ENCODE data around the gene ATF6.
"Not testable (repeated sequence)": the region's sequence is repeated elsewhere in the genome, so short reads cannot be mapped to it uniquely, and the experiment has no call there.

DNA sequence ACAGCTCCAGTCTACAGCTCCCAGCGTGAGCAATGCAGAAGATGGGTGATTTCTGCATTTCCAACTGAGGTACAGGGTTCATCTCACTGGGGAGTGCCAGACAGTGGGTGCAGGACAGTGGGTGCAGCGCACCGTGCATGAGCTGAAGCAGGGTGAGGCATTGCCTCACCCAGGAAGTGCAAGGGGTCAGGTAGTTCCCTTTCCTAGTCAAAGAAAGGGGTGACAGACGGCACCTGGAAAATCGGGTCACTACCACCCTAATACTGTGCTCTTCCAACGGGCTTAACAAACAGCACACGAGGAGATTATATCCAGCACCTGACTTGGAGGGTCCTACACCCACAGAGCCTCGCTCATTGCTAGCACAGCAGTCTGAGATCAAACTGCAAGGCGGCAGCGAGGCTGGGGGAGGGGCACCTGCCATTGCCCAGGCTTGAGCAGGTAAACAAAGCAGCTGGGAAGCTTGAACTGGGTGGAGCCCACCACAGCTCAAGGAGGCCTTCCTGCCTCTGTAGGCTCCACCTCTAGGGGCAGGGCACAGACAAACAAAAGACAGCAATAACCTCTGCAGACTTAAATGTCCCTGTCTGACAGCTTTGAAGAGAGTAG is 66.3 kb downstream of the ATF6 start:
- TF ChIP-seq, protein P1, sequence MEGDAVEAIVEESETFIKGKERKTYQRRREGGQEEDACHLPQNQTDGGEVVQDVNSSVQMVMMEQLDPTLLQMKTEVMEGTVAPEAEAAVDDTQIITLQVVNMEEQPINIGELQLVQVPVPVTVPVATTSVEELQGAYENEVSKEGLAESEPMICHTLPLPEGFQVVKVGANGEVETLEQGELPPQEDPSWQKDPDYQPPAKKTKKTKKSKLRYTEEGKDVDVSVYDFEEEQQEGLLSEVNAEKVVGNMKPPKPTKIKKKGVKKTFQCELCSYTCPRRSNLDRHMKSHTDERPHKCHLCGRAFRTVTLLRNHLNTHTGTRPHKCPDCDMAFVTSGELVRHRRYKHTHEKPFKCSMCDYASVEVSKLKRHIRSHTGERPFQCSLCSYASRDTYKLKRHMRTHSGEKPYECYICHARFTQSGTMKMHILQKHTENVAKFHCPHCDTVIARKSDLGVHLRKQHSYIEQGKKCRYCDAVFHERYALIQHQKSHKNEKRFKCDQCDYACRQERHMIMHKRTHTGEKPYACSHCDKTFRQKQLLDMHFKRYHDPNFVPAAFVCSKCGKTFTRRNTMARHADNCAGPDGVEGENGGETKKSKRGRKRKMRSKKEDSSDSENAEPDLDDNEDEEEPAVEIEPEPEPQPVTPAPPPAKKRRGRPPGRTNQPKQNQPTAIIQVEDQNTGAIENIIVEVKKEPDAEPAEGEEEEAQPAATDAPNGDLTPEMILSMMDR (conservative IDR thresholded peaks at IDR 0.05), result not testable (repeated sequence)
- not testable (repeated sequence) for TF ChIP-seq ZFX (IDR thresholded peaks at IDR 0.05)

Data from C4-2B (cell line).